Liver (tissue), 9 donors: ENCODE results near the gene PRPF40B. TPM values are rescaled to one million over a fixed set of nuclear protein-coding genes. Genes with fewer than 3 reads are reported as not detected.

Source experiments
- DNase-seq: peaks from one replicate; pipeline ENCODE4 v3.0.0-alpha.2; 2017; ENCODE audit warnings: low spot score
- H3K27ac ChIP-seq, 2 donors: one replicate each; pipeline ENCODE4 v1.7.0; 2013; ENCODE audit warnings: inconsistent platforms in 2 of 2, low read length in 2 of 2, control low read depth in 1 of 2, low read depth in 1 of 2, mild to moderate bottlenecking in 1 of 2
- H3K27me3 ChIP-seq, 4 donors: one replicate each; pipeline versions ENCODE4 v1.6.1 to v1.7.0; 2013; ENCODE audit warnings: low read length in 3 of 4, inconsistent platforms in 1 of 4, mild to moderate bottlenecking in 1 of 4, moderate library complexity in 1 of 4; ENCODE audit not compliant: control insufficient read depth in 4 of 4, insufficient read depth in 4 of 4
- H3K36me3 ChIP-seq, 4 donors: one replicate each; pipeline versions ENCODE4 v1.6.1 to v1.7.0; 2013; ENCODE audit warnings: low read length in 3 of 4, mild to moderate bottlenecking in 3 of 4, low read depth in 1 of 4, moderate library complexity in 1 of 4; ENCODE audit not compliant: control insufficient read depth in 4 of 4, insufficient read depth in 3 of 4
- H3K4me1 ChIP-seq, 4 donors: one replicate each; pipeline versions ENCODE4 v1.6.1 to v1.7.0; 2013; ENCODE audit warnings: low read length in 3 of 4, mild to moderate bottlenecking in 3 of 4, moderate library complexity in 1 of 4; ENCODE audit not compliant: control insufficient read depth in 4 of 4, insufficient read depth in 4 of 4
- H3K4me3 ChIP-seq, 3 donors: one replicate each; pipeline versions ENCODE4 v1.6.1 to v1.7.0; 2013; ENCODE audit warnings: low read length in 3 of 3, control low read depth in 1 of 3, low read depth in 1 of 3, mild to moderate bottlenecking in 1 of 3
- H3K9ac ChIP-seq, 2 donors: one replicate each; pipeline ENCODE4 v1.7.0; 2013; ENCODE audit warnings: low read length in 2 of 2, mild to moderate bottlenecking in 2 of 2, moderate library complexity in 2 of 2, control low read depth in 1 of 2, low read depth in 1 of 2
- H3K9me3 ChIP-seq, 4 donors: one replicate each; pipeline versions ENCODE4 v1.6.1 to v1.7.0; 2013; ENCODE audit warnings: low read length in 3 of 4; ENCODE audit not compliant: control insufficient read depth in 4 of 4
- EGR1 ChIP-seq, 2 donors: IDR thresholded peaks; 2 replicates each; pipeline ENCODE4 v1.6.1; 2016 to 2018; ENCODE audit warnings: antibody characterized with exemption in 2 of 2, low read depth in 2 of 2
- FOXA1 ChIP-seq: IDR thresholded peaks from 2 replicates; pipeline ENCODE4 v1.6.1; 2016; ENCODE audit warnings: antibody characterized with exemption
- FOXA2 ChIP-seq: IDR thresholded peaks from 2 replicates; pipeline ENCODE4 v1.6.1; 2016; ENCODE audit warnings: antibody characterized with exemption
- GABPA ChIP-seq, 2 donors: IDR thresholded peaks in 1 of 2; conservative IDR thresholded peaks in 1 of 2; 2 replicates each; pipeline ENCODE4 v1.6.1; 2016; ENCODE audit warnings: antibody characterized with exemption in 2 of 2, mild to moderate bottlenecking in 1 of 2, moderate library complexity in 1 of 2
- HNF4A ChIP-seq, 2 donors: conservative IDR thresholded peaks; 2 replicates each; pipeline ENCODE4 v1.6.1; 2016; ENCODE audit warnings: antibody characterized with exemption in 2 of 2, mild to moderate bottlenecking in 2 of 2
- HNF4G ChIP-seq: IDR thresholded peaks from 2 replicates; pipeline ENCODE4 v1.6.1; 2016; ENCODE audit warnings: antibody characterized with exemption
- NR2F2 ChIP-seq: IDR thresholded peaks from 2 replicates; pipeline ENCODE4 v1.6.1; 2016; ENCODE audit warnings: antibody characterized with exemption
- RAD21 ChIP-seq, 2 donors: IDR thresholded peaks; 2 replicates each; pipeline ENCODE4 v1.6.1; 2016; ENCODE audit warnings: antibody characterized with exemption in 2 of 2, mild to moderate bottlenecking in 2 of 2
- RXRA ChIP-seq, 2 donors: IDR thresholded peaks; 2 replicates each; pipeline ENCODE4 v1.6.1; 2017 to 2018; ENCODE audit warnings: antibody characterized with exemption in 2 of 2, mild to moderate bottlenecking in 1 of 2
- SP1 ChIP-seq: IDR thresholded peaks from 2 replicates; pipeline ENCODE4 v1.6.1; 2018; ENCODE audit warnings: antibody characterized with exemption, mild to moderate bottlenecking
- TAF1 ChIP-seq: conservative IDR thresholded peaks from 2 replicates; pipeline ENCODE4 v1.6.1; 2016; ENCODE audit warnings: antibody characterized with exemption, mild to moderate bottlenecking
- YY1 ChIP-seq: IDR thresholded peaks from 2 replicates; pipeline ENCODE4 v1.6.1; 2016; ENCODE audit warnings: antibody characterized with exemption, mild to moderate bottlenecking
- WGBS: extraction: QIAGEN DNeasy Blood & Tissue Kit; methylation state at CpG from one replicate; pipeline ENCODE4 v1.1.7; 2013; 5-methylcytosine and 5-hydroxymethylcytosine counted together
- polyA plus RNA-seq, 2 donors: library from polyadenylated mRNA; stranded (reverse) in 1 of 2; unstranded in 1 of 2; fragments of 200-250 nt in 1 of 2; fragments of >200 nt in 1 of 2; fragmentation: Nextera tagmentation in 1 of 2; extraction: Ambion mirVana in 1 of 2; gene quantifications; one replicate each; pipeline versions ENCODE4 v1.2.1 to v1.2.3, GENCODE V29; 2013 to 2015
- total RNA-seq, 2 donors: library from RNA; depleted of rRNA; stranded (reverse); fragments of >200 nt; gene quantifications; one replicate each; pipeline ENCODE4 v1.2.3, GENCODE V29; 2014
- TF ChIP-seq, protein P1 (sequence below): IDR thresholded peaks from 2 replicates; pipeline ENCODE4 v1.6.1; 2016; ENCODE audit warnings: antibody characterized with exemption
- TF ChIP-seq, protein P2 (sequence below): fragments of 150-350 bp; IDR thresholded peaks from 2 replicates; pipeline ENCODE4 v1.5.1; 2017; ENCODE audit warnings: improper control_type of control experiment, low read depth, low read length; ENCODE audit not compliant: missing input control
- TF ChIP-seq, protein P3 (sequence below): IDR thresholded peaks from 2 replicates; pipeline ENCODE4 v1.6.1; 2016; ENCODE audit warnings: antibody characterized with exemption, mild to moderate bottlenecking
- TF ChIP-seq, protein P4 (sequence below): IDR thresholded peaks from 2 replicates; pipeline ENCODE4 v1.6.1; 2016; ENCODE audit warnings: antibody characterized with exemption
- donor health status: healthy.
- donor health status: healthy.
- donor health status: healthy.
- donor health status: healthy.
- donor health status: healthy.

PRPF40B gene
- total and polyA plus RNA-seq, 4 donors, result 2.4 to 4.8 (median 3.9) TPM

DNA sequence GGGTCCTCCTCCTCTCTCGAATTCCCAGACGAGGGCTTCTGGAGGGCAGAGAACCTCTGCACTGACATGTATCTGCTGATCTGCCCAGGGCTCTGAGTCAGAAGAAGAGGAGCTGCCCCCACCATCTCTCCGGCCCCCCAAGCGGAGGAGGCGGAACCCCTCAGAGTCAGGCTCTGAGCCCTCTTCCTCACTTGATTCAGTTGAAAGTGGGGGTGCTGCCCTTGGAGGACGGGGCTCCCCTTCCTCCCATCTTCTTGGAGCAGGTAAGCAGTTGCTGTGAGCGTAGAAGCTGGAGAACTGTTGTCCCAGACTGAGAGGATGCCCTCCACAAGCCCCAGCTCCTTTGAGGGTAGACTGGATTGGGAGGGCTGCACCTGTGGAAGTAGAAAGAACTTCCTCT is 19.8 kb downstream of the PRPF40B start:
- H3K36me3 ChIP-seq, result peaks cover 0 to 12% (median 3%) of the 10 kb centered on the region in 4 donors
- no peak for DNase-seq
- WGBS, result 93% methylated on average over 7 of the region's 7 CpGs

DNA sequence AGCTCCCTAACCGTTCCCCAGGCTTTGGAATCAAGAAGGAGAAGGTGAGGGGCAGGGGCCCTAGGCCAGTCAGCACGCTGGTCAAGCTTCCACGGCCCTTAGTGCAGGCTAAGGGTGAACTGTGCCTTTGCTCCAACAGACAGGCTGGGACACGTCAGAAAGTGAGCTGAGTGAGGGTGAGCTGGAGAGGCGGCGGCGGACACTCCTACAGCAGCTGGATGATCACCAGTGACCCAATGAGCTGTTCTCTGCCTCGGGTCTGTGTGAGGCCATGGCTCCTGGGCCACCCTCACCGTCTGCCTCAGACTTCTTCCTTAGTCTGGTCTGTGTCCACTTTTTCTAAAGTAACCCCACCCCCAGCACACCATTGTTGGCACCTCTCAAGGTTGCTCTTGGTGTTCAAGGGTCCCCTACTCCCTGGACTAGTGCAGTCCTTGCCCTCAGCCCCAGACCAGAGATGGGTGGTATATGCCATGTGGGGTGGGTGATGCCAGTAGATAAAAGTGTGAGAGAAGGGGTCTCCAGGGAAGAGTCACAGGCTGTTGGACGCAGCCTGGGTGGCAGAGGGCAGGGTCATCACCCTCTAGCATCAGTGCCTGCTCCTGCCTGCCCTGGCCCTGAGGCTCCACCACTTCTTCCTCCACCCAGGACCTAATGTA is 20.7 kb downstream of the PRPF40B start:
- Histone ChIP-seq H3K9ac (no peak overlapping the region), H3K36me3 (peaks cover 0 to 12% (median 3%) of the 10 kb centered on the region in 4 donors), H3K27ac (no peak overlapping the region), H3K4me1 (peaks cover 3 to 17% (median 10%) of the 10 kb centered on the region in 4 donors), H3K9me3 (no peaks in the 10 kb centered on the region), H3K4me3 (no peak overlapping the region), H3K27me3 (no peaks in the 10 kb centered on the region)
- no peak for TF ChIP-seq FOXA2
- TF ChIP-seq, protein P1, sequence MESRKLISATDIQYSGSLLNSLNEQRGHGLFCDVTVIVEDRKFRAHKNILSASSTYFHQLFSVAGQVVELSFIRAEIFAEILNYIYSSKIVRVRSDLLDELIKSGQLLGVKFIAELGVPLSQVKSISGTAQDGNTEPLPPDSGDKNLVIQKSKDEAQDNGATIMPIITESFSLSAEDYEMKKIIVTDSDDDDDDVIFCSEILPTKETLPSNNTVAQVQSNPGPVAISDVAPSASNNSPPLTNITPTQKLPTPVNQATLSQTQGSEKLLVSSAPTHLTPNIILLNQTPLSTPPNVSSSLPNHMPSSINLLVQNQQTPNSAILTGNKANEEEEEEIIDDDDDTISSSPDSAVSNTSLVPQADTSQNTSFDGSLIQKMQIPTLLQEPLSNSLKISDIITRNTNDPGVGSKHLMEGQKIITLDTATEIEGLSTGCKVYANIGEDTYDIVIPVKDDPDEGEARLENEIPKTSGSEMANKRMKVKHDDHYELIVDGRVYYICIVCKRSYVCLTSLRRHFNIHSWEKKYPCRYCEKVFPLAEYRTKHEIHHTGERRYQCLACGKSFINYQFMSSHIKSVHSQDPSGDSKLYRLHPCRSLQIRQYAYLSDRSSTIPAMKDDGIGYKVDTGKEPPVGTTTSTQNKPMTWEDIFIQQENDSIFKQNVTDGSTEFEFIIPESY, result no peak
- TF ChIP-seq RAD21 (IDR thresholded peaks at IDR 0.05), result no peak
- TF ChIP-seq GABPA (IDR thresholded peaks at IDR 0.05 in 1 of 2, conservative IDR thresholded peaks at IDR 0.05 in 1 of 2), result no peak
- no peak for TF ChIP-seq FOXA1
- no peak for TF ChIP-seq HNF4G
- no peak for TF ChIP-seq RXRA (IDR thresholded peaks at IDR 0.05)
- no peak for TF ChIP-seq NR2F2
- TF ChIP-seq TAF1, result no peak
- TF ChIP-seq YY1, result no peak
- no peak for TF ChIP-seq SP1
- TF ChIP-seq, protein P2, sequence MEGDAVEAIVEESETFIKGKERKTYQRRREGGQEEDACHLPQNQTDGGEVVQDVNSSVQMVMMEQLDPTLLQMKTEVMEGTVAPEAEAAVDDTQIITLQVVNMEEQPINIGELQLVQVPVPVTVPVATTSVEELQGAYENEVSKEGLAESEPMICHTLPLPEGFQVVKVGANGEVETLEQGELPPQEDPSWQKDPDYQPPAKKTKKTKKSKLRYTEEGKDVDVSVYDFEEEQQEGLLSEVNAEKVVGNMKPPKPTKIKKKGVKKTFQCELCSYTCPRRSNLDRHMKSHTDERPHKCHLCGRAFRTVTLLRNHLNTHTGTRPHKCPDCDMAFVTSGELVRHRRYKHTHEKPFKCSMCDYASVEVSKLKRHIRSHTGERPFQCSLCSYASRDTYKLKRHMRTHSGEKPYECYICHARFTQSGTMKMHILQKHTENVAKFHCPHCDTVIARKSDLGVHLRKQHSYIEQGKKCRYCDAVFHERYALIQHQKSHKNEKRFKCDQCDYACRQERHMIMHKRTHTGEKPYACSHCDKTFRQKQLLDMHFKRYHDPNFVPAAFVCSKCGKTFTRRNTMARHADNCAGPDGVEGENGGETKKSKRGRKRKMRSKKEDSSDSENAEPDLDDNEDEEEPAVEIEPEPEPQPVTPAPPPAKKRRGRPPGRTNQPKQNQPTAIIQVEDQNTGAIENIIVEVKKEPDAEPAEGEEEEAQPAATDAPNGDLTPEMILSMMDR, result no peak
- no peak for TF ChIP-seq EGR1 (IDR thresholded peaks at IDR 0.05; ENCODE audit: low read depth in 2 of 2)
- WGBS, result 83% methylated on average over 10 of the region's 10 CpGs
- DNase-seq, result no peak

More for the DNA sequence above, 19.8 kb downstream of the PRPF40B start:
- Histone ChIP-seq H3K27ac (no peak overlapping the region), H3K9me3 (no peaks in the 10 kb centered on the region), H3K9ac (no peak overlapping the region), H3K27me3 (no peaks in the 10 kb centered on the region), H3K4me3 (no peak overlapping the region), H3K4me1 (peaks cover 3 to 17% (median 10%) of the 10 kb centered on the region in 4 donors)
- TF ChIP-seq FOXA1, result no peak
- TF ChIP-seq EGR1 (IDR thresholded peaks at IDR 0.05; ENCODE audit: low read depth in 2 of 2), result no peak
- TF ChIP-seq HNF4A (conservative IDR thresholded peaks at IDR 0.05), result no peak
- TF ChIP-seq, protein P3, sequence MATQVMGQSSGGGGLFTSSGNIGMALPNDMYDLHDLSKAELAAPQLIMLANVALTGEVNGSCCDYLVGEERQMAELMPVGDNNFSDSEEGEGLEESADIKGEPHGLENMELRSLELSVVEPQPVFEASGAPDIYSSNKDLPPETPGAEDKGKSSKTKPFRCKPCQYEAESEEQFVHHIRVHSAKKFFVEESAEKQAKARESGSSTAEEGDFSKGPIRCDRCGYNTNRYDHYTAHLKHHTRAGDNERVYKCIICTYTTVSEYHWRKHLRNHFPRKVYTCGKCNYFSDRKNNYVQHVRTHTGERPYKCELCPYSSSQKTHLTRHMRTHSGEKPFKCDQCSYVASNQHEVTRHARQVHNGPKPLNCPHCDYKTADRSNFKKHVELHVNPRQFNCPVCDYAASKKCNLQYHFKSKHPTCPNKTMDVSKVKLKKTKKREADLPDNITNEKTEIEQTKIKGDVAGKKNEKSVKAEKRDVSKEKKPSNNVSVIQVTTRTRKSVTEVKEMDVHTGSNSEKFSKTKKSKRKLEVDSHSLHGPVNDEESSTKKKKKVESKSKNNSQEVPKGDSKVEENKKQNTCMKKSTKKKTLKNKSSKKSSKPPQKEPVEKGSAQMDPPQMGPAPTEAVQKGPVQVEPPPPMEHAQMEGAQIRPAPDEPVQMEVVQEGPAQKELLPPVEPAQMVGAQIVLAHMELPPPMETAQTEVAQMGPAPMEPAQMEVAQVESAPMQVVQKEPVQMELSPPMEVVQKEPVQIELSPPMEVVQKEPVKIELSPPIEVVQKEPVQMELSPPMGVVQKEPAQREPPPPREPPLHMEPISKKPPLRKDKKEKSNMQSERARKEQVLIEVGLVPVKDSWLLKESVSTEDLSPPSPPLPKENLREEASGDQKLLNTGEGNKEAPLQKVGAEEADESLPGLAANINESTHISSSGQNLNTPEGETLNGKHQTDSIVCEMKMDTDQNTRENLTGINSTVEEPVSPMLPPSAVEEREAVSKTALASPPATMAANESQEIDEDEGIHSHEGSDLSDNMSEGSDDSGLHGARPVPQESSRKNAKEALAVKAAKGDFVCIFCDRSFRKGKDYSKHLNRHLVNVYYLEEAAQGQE, result no peak
- TF ChIP-seq RAD21 (IDR thresholded peaks at IDR 0.05), result no peak
- TF ChIP-seq HNF4G, result no peak
- TF ChIP-seq RXRA (IDR thresholded peaks at IDR 0.05), result no peak
- TF ChIP-seq, protein P4, sequence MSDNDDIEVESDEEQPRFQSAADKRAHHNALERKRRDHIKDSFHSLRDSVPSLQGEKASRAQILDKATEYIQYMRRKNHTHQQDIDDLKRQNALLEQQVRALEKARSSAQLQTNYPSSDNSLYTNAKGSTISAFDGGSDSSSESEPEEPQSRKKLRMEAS, result no peak
